Stimulated activated CD8-positive, alpha-beta memory T cell treated with anti-CD3 and anti-CD28 coated beads, Interleukin-15, amount 100 ng/mL, for 24 hours (primary cell): ENCODE results near the gene CC2D2A.

Experiments used
- DNase-seq: peaks from one replicate; pipeline ENCODE4 v3.0.0-alpha.2; 2020; ENCODE audit warnings: low read depth

Gene CC2D2A

DNA sequence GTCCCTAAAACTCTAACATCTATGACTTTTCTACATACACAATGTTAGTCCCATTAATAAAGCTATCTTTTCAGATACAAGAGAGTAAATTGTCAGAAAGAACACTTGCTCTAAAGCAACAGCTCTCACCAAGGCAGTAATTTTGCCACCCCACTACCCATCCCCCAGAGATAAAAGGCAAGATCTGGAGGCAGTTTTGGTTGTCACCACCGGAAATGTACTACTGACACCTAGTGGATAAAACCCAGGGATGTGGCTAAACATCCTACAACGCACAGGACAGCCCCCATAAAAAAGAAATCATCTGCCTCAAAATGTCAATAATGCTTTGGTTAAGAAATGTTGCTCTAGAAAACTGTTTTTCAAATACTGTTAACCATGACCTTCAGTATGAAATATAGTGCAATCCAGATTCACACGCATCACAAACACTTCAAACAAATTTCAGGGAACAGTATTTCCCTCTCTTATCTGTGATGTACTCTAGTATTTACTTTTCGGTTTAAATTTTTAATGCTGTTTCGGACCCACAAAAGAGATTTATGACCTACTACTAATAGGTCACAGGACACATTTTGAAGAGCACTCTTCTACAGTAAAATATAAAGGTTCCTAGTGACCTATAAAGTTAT, 180.3 kb downstream of the CC2D2A start:
- DNase-seq = no peak
